Right lobe of liver (tissue), 6 donors: Measurements from ENCODE around the gene ARMC3. TPM values are rescaled to one million over a fixed set of nuclear protein-coding genes. Genes with fewer than 3 reads are reported as not detected.

Source experiments
- ATAC-seq, 4 donors: fragments of 200-7000 bp; cut with Tn5 transposase; one replicate each; pipeline ENCODE4 v1.9.1; 2020; ENCODE audit warnings: mild to moderate bottlenecking in 4 of 4, moderate library complexity in 4 of 4
- DNase-seq, 3 donors: peaks; one replicate each; pipeline ENCODE4 v3.0.0-alpha.2; 2020
- H3K27ac ChIP-seq, 3 donors: fragments of 200-600 bp; one replicate each; pipeline ENCODE4 v1.8.0; 2022
- H3K27me3 ChIP-seq, 2 donors: fragments of 200-600 bp; one replicate each; pipeline ENCODE4 v1.8.0; 2022
- H3K36me3 ChIP-seq, 4 donors: fragments of 200-600 bp; sonication (generic) in 1 of 4; one replicate each; pipeline versions ENCODE4 v1.5.1 to v1.8.0; 2017 to 2022; ENCODE audit warnings: control low read depth in 1 of 4
- H3K4me1 ChIP-seq, 4 donors: fragments of 200-600 bp; sonication (generic) in 1 of 4; one replicate each; pipeline versions ENCODE4 v1.5.1 to v1.8.0; 2017 to 2022; ENCODE audit warnings: control low read depth in 1 of 4
- H3K4me3 ChIP-seq, 3 donors: fragments of 200-600 bp; one replicate each; pipeline ENCODE4 v1.8.0; 2022
- H3K9me3 ChIP-seq, 4 donors: fragments of 200-600 bp; sonication (generic) in 1 of 4; one replicate each; pipeline versions ENCODE4 v1.5.1 to v1.8.0; 2017 to 2022; ENCODE audit warnings: control low read depth in 1 of 4
- POLR2A ChIP-seq: fragments of 450-650 bp; IDR thresholded peaks from one replicate; pipeline ENCODE4 v1.6.1; 2017; ENCODE audit warnings: antibody characterized with exemption, mild to moderate bottlenecking
- WGBS: methylation state at CpG from one replicate; pipeline ENCODE4 v1.1.6; 2018; ENCODE audit warnings: low coverage, low lambda C conversion rate; ENCODE audit not compliant: insufficient coverage; ENCODE audit errors: missing lambda C conversion rate; 5-methylcytosine and 5-hydroxymethylcytosine counted together
- intact Hi-C, 2 donors: fragments of 100-400 bp; cut with DNase I; formaldehyde crosslinking; loops; one replicate each; pipeline versions ENCODE4 v1.11.2 to v1.14.1; 2022
- total RNA-seq, 6 experiments: library from RNA; depleted of rRNA in 2 of 6; stranded (reverse); fragments of >200 nt in 2 of 6; fragmentation: NEBNext Ultra II Directional in 3 of 6; extraction: Animal tissue kit (Norgen Biotek cat#: 25700) in 3 of 6; gene quantifications; one replicate each; pipeline versions ENCODE4 v1.1.0 to v1.2.4, GENCODE V29; 2016 to 2023
- TF ChIP-seq, protein P1 (sequence below), 4 donors: fragments of 200-600 bp in 3 of 4; fragments of 450-650 bp in 1 of 4; IDR thresholded peaks; one replicate each; pipeline versions ENCODE4 v1.5.1 to v1.8.0; 2016 to 2022; ENCODE audit warnings: antibody characterized with exemption in 4 of 4, mild to moderate bottlenecking in 2 of 4
- donor health status: DM: no; HTN: yes; CAD: no.
- donor health status: DM: no; HTN: no; CAD: no.
- donor health status: DM: no; HTN: no; CAD: no.
- donor health status: DM: no; HTN: yes; CAD: no.
- donor health status: DM: no; HTN: yes; CAD: no.

ARMC3 gene
- total RNA-seq, 6 experiments from 2014 or later = not detected

DNA sequence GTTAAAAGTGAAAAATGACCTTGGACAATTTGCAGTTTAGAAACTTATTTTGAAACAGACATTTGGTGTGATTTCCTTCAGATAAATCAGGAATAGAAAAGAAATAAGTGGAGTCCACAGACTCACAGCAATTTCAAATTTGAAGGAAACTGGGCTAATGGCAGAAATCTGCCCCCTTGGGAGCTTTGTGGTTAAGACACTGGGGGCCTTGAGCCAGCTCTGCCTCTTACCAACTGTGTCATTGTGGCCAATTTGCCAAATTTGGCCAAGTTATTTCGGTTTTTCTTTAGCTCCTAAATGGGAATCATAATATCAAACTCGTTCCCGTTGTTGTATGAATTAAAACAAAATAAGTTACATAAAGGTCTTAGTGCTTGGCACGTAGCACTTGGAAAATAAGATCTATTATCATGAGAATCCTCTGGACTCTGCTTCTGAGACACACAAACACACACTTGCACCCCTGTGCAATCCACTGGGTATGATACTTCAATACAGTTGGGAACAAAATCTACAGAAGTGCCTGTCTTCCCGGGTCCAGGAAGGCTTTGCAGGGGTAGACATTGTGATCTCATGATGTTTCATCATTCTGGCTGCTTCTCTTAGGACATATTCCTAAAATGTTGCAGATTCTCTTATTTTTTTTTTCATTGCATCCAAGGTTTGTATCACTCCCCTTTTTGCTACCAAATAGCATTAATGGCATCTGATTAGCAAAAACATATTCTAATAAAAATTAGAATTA, 4.9 kb downstream of the ARMC3 start:
- intact Hi-C loops = no loop called here
- TF ChIP-seq POLR2A = no peak
- TF ChIP-seq, protein P1, sequence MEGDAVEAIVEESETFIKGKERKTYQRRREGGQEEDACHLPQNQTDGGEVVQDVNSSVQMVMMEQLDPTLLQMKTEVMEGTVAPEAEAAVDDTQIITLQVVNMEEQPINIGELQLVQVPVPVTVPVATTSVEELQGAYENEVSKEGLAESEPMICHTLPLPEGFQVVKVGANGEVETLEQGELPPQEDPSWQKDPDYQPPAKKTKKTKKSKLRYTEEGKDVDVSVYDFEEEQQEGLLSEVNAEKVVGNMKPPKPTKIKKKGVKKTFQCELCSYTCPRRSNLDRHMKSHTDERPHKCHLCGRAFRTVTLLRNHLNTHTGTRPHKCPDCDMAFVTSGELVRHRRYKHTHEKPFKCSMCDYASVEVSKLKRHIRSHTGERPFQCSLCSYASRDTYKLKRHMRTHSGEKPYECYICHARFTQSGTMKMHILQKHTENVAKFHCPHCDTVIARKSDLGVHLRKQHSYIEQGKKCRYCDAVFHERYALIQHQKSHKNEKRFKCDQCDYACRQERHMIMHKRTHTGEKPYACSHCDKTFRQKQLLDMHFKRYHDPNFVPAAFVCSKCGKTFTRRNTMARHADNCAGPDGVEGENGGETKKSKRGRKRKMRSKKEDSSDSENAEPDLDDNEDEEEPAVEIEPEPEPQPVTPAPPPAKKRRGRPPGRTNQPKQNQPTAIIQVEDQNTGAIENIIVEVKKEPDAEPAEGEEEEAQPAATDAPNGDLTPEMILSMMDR (IDR thresholded peaks at IDR 0.05) = no peak
- WGBS = 81% methylated on average over 5 of the region's 5 CpGs
- no peak overlapping the region for H3K4me3 ChIP-seq
- peaks cover 0 to 4% (median 0%) of the 10 kb centered on the region in 4 donors for H3K4me1 ChIP-seq
- no peak overlapping the region for H3K27ac ChIP-seq
- H3K9me3 ChIP-seq = no peaks in the 10 kb centered on the region
- H3K36me3 ChIP-seq = no peaks in the 10 kb centered on the region
- ATAC-seq (no peak), DNase-seq (no peak)
- no peaks in the 10 kb centered on the region for H3K27me3 ChIP-seq

GRCh38 chr10:22934726-22935125, 6.9 kb downstream of the ARMC3 start:
- Histone ChIP-seq H3K4me3 (no peak overlapping the region), H3K27ac (no peak overlapping the region), H3K4me1 (no peaks in the 10 kb centered on the region), H3K36me3 (no peaks in the 10 kb centered on the region), H3K27me3 (no peaks in the 10 kb centered on the region), H3K9me3 (no peaks in the 10 kb centered on the region)
- DNase-seq (no peak), ATAC-seq (no peak)
- TF ChIP-seq, protein P1 (IDR thresholded peaks at IDR 0.05) = no peak
- intact Hi-C loops = no loop called here
- 72% methylated on average over 3 of the region's 3 CpGs for WGBS

DNA sequence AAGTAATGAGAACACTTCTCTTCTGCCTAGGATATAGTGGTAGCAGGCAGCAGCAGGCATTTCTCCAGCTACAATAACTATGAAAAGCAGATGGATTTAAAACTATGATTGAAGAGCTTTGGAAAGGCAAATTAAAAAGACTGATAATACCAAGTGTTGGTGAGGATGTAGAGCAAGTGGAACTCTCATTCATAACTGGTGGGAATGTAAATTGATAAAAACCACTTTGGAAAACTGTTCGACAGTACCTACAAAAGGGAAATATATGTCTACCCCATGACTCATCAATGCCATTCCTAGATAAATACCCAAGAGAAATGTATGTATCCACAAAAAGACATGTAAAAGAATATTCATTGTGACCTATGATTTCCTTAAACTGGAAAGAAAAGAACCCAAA, 14.6 kb downstream of the ARMC3 start:
- no peak overlapping the region for H3K27ac ChIP-seq
- no peak for TF ChIP-seq POLR2A
- TF ChIP-seq, protein P1 (IDR thresholded peaks at IDR 0.05) = no peak
- no peaks in the 10 kb centered on the region for H3K27me3 ChIP-seq
- no peak for ATAC-seq
- intact Hi-C loops = no loop called here
- H3K4me1 ChIP-seq = no peaks in the 10 kb centered on the region
- H3K4me3 ChIP-seq = no peak overlapping the region
- WGBS = 80% methylated on average over 1 of the region's 1 CpG
- H3K36me3 ChIP-seq = no peaks in the 10 kb centered on the region
- DNase-seq = no peak
- no peaks in the 10 kb centered on the region for H3K9me3 ChIP-seq

DNA sequence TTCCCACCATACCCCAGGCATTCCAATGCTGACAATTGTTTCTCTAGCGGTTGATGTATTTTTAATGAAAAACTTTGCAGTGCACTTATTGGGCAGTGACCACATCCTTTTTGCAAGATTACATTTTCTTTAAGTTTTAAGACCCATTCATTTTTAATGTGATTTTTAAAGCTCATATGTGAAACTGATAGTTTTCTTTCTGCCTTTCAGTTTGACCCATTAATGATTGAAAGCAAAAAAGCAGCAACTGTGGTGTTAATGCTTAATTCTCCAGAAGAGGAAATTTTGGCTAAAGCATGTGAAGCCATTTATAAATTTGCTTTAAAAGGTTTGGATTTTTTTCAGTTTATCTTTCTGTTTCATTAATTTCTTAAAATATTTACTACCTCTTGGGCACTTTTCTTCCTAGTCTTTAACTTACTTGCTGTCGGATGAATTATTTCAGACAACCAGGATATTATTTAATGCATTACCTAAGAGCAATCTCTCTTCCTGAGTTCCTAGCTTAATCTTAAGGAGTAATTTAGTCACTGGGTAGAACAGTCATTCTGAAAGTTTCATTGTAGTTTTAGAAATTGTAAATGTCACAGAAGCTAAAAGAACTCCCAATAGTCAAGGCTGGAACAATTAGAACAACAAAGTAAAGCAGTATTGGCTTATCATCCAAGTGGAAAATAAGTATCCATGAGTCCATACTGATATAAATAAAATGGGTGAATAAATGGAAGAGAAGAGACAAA, 18.3 kb downstream of the ARMC3 start:
- Histone ChIP-seq H3K27ac (no peak overlapping the region), H3K27me3 (no peaks in the 10 kb centered on the region), H3K4me3 (no peak overlapping the region), H3K36me3 (no peaks in the 10 kb centered on the region), H3K9me3 (no peaks in the 10 kb centered on the region), H3K4me1 (no peaks in the 10 kb centered on the region)
- intact Hi-C loops = no loop called here
- ATAC-seq (no peak), DNase-seq (no peak)
- TF ChIP-seq, protein P1 (IDR thresholded peaks at IDR 0.05) = no peak
- no peak for TF ChIP-seq POLR2A
- WGBS = 83% methylated on average over 2 of the region's 2 CpGs
